Measurements from ENCODE around the gene IMMP1L. TPM values are rescaled to one million over a fixed set of nuclear protein-coding genes. Genes with fewer than 3 reads are reported as not detected.

Gene IMMP1L
- total RNA-seq, 1 experiment from 2014 or later = 38.5 TPM

DNA sequence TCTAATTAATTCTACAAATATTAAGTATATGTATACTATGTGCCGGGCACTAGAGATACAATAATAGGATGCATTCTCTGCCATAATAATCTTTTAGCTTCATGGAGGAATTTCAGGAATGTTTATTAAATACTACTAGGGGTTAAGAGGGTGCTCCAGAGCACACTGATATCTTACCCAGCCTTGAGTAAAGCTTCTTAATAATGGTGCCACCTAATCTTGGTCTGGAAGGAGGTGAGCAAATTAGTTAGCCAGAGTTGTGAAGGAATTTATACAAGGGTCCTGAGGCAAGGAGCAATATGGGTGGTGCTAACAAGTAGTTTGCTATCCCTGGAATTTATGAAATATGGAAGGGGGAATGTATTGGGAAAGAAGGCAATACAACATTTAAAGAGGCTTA lies 21.9 kb upstream of the IMMP1L start:
- no peak overlapping the region for H2AFZ ChIP-seq (ENCODE audit: low read depth, low read length, poor library complexity, severe bottlenecking)
- no peak for DNase-seq (ENCODE audit: low read depth, low spot score)
- no peaks in the 10 kb centered on the region for H3K4me1 ChIP-seq (ENCODE audit: control insufficient read depth in 1 of 2, insufficient read depth in 2 of 2, low read length in 2 of 2)
- H3K27me3 ChIP-seq (ENCODE audit: insufficient read depth, low read length) = no peaks in the 10 kb centered on the region
- ATAC-seq = no peak
- ChIA-PET CTCF (no interaction called here), POLR2A (no interaction called here), RAD21 (ENCODE audit: low non-redundant PET in 1 of 2, low total read pairs in 2 of 2, uncharacterized antibody in 2 of 2, unreplicated experiment in 2 of 2) (no interaction called here)
- no peaks in the 10 kb centered on the region for H3K79me2 ChIP-seq (ENCODE audit: insufficient read depth, low read length)
- H3K4me2 ChIP-seq (ENCODE audit: low read length) = no peak overlapping the region
- no peaks in the 10 kb centered on the region for H4K20me1 ChIP-seq (ENCODE audit: insufficient read depth)
- no peak overlapping the region for H3K9ac ChIP-seq (ENCODE audit: low read length)
- BruUV-seq (replicated peaks) = no TSS peak
- H3K9me2 ChIP-seq (ENCODE audit: insufficient read depth) = no peaks in the 10 kb centered on the region
- no peaks in the 10 kb centered on the region for H3K36me3 ChIP-seq (ENCODE audit: control insufficient read depth in 1 of 2, insufficient read depth in 2 of 2, low read length in 2 of 2)
- H3K27ac ChIP-seq (ENCODE audit: low read depth, low read length) = no peak overlapping the region
- no peaks in the 10 kb centered on the region for H3K9me3 ChIP-seq (ENCODE audit: control insufficient read depth in 1 of 2, insufficient read depth in 1 of 2, low read depth in 1 of 2, low read length in 2 of 2)
- TF ChIP-seq ZBTB33 (IDR thresholded peaks at IDR 0.05; ENCODE audit: extremely low read depth, insufficient replicate concordance, low read length) = no peak
- no peak for TF ChIP-seq EZH2 (IDR thresholded peaks at IDR 0.05)
- TF ChIP-seq POLR2A (IDR thresholded peaks at IDR 0.05; ENCODE audit: borderline replicate concordance, extremely low read depth, insufficient read depth, insufficient read length) = no peak
- no peak for TF ChIP-seq ZFX (IDR thresholded peaks at IDR 0.05)
- TF ChIP-seq, protein P1, sequence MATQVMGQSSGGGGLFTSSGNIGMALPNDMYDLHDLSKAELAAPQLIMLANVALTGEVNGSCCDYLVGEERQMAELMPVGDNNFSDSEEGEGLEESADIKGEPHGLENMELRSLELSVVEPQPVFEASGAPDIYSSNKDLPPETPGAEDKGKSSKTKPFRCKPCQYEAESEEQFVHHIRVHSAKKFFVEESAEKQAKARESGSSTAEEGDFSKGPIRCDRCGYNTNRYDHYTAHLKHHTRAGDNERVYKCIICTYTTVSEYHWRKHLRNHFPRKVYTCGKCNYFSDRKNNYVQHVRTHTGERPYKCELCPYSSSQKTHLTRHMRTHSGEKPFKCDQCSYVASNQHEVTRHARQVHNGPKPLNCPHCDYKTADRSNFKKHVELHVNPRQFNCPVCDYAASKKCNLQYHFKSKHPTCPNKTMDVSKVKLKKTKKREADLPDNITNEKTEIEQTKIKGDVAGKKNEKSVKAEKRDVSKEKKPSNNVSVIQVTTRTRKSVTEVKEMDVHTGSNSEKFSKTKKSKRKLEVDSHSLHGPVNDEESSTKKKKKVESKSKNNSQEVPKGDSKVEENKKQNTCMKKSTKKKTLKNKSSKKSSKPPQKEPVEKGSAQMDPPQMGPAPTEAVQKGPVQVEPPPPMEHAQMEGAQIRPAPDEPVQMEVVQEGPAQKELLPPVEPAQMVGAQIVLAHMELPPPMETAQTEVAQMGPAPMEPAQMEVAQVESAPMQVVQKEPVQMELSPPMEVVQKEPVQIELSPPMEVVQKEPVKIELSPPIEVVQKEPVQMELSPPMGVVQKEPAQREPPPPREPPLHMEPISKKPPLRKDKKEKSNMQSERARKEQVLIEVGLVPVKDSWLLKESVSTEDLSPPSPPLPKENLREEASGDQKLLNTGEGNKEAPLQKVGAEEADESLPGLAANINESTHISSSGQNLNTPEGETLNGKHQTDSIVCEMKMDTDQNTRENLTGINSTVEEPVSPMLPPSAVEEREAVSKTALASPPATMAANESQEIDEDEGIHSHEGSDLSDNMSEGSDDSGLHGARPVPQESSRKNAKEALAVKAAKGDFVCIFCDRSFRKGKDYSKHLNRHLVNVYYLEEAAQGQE (IDR thresholded peaks at IDR 0.05; ENCODE audit: low read depth) = no peak
- no peak for TF ChIP-seq MAX (IDR thresholded peaks at IDR 0.05)
- intact Hi-C loops (cut with micrococcal nuclease) = no loop called here
- H3K4me3 ChIP-seq (replicated peaks in 1 of 2; ENCODE audit: low read depth in 1 of 2, low read length in 2 of 2) = no peak overlapping the region

Data from HCT116 (cell line).